Esophagus squamous epithelium (tissue), 4 donors: ENCODE data around the gene SCAPER.

Source experiments
- POLR2A ChIP-seq, 4 donors: fragments of 450-650 bp; IDR thresholded peaks; one replicate each; pipeline ENCODE4 v1.6.1; 2017; ENCODE audit warnings: antibody characterized with exemption in 4 of 4, mild to moderate bottlenecking in 4 of 4, moderate library complexity in 3 of 4
- TF ChIP-seq, protein P1 (sequence below), 6 experiments: fragments of 450-650 bp in 4 of 6; fragments of 200-600 bp in 2 of 6; sonication (generic) in 2 of 6; IDR thresholded peaks; one replicate each; pipeline ENCODE4 v1.5.1; 2016 to 2019; ENCODE audit warnings: antibody characterized with exemption in 6 of 6, mild to moderate bottlenecking in 4 of 6, moderate library complexity in 4 of 6

GRCh38 chr15:76787273-76787672 lies 117.9 kb downstream of the SCAPER start:
- TF ChIP-seq, protein P1, sequence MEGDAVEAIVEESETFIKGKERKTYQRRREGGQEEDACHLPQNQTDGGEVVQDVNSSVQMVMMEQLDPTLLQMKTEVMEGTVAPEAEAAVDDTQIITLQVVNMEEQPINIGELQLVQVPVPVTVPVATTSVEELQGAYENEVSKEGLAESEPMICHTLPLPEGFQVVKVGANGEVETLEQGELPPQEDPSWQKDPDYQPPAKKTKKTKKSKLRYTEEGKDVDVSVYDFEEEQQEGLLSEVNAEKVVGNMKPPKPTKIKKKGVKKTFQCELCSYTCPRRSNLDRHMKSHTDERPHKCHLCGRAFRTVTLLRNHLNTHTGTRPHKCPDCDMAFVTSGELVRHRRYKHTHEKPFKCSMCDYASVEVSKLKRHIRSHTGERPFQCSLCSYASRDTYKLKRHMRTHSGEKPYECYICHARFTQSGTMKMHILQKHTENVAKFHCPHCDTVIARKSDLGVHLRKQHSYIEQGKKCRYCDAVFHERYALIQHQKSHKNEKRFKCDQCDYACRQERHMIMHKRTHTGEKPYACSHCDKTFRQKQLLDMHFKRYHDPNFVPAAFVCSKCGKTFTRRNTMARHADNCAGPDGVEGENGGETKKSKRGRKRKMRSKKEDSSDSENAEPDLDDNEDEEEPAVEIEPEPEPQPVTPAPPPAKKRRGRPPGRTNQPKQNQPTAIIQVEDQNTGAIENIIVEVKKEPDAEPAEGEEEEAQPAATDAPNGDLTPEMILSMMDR (IDR thresholded peaks at IDR 0.05): no peak
- TF ChIP-seq POLR2A (IDR thresholded peaks at IDR 0.05): no peak
